Stimulated activated CD8-positive, alpha-beta memory T cell treated with anti-CD3 and anti-CD28 coated beads, Interleukin-2, amount 100 ng/mL, for 48 hours (primary cell): ENCODE data around the gene TWF2.

ENCODE experiments used
- DNase-seq, 2 donors: peaks; one replicate each; pipeline ENCODE4 v3.0.0-alpha.2; 2020; ENCODE audit warnings: low read depth in 2 of 2

The TWF2 gene

GRCh38 chr3:52257911-52258310 lies 19.0 kb upstream of the TWF2 start:
- no peak for DNase-seq

- no peak for DNase-seq
Observed at GRCh38 chr3:52256622-52257021, 17.7 kb upstream of the TWF2 start.

GRCh38 chr3:52256159-52256558 lies 17.2 kb upstream of the TWF2 start:
- no peak for DNase-seq

GRCh38 chr3:52254608-52255007 lies 15.7 kb upstream of the TWF2 start:
- no peak for DNase-seq

GRCh38 chr3:52253314-52254304 lies 14.7 kb upstream of the TWF2 start:
- peak; percentile 71 to 75 for DNase-seq

GRCh38 chr3:52250122-52250521 lies 11.2 kb upstream of the TWF2 start:
- no peak for DNase-seq

GRCh38 chr3:52249683-52250082 lies 10.7 kb upstream of the TWF2 start:
- DNase-seq = no peak

GRCh38 chr3:52248816-52249547 lies 10.0 kb upstream of the TWF2 start:
- DNase-seq = no peak

- DNase-seq = no peak
Observed at GRCh38 chr3:52248165-52248541, 9.2 kb upstream of the TWF2 start.

GRCh38 chr3:52247409-52248164 lies 8.6 kb upstream of the TWF2 start:
- DNase-seq = no peak

GRCh38 chr3:52246728-52247408 lies 7.9 kb upstream of the TWF2 start:
- DNase-seq = no peak

GRCh38 chr3:52246264-52246620 lies 7.3 kb upstream of the TWF2 start:
- no peak for DNase-seq

- no peak for DNase-seq
Observed at GRCh38 chr3:52245322-52246263, 6.6 kb upstream of the TWF2 start, which contains the start of gene PPM1M. Gene PPM1M (plus strand): TSS chr3:52245759. CDS start chr3:52245825, 66 bp downstream.

- no peak for DNase-seq
Observed at GRCh38 chr3:52243791-52244628, 5.1 kb upstream of the TWF2 start.

- DNase-seq = no peak
Observed at GRCh38 chr3:52242039-52242438, 3.1 kb upstream of the TWF2 start.

GRCh38 chr3:52240886-52241370 lies 2.0 kb upstream of the TWF2 start:
- no peak for DNase-seq

- DNase-seq = no peak
Observed at GRCh38 chr3:52240059-52240885, 1.3 kb upstream of the TWF2 start.

GRCh38 chr3:52238193-52238760 lies 681 bp downstream of the TWF2 start:
- no peak for DNase-seq
